Activated CD4-positive, CD25-positive, alpha-beta regulatory T cell (primary cell): Measurements from ENCODE around the gene MAST1.
"Not testable (repeated sequence)": the region's sequence is repeated elsewhere in the genome, so short reads cannot be mapped to it uniquely, and the experiment has no call there.

Source experiments
- DNase-seq, 4 experiments: peaks; one replicate each; lab custom pipeline; 2025; lab: John Stamatoyannopoulos, UW

The MAST1 gene

DNA sequence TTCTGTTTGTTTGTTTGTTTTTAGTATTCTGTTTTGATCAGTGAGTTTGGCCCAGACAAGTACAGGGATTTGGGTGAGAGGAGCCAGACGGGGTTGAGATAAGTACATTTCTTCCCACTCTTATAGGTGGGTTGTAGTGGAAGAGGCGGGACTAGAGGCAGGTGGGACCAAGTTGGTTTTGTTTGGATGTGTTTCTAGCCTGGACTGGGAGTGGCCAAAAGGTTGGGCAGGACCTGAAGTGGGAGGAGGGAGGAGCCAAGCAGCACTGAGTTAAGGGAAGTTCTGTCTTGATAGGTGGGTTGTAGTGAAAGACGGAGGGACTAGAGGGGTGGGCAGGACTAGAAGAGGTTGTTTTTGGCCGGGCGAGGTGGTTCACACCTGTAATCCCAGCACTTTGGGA lies 33.9 kb downstream of the MAST1 start:
- no peak for DNase-seq

- peak in 1 of 4 experiments; percentile 16 for DNase-seq
These were observed 34.9 kb downstream of the MAST1 start for GRCh38 chr19:12872941-12873890.

DNA sequence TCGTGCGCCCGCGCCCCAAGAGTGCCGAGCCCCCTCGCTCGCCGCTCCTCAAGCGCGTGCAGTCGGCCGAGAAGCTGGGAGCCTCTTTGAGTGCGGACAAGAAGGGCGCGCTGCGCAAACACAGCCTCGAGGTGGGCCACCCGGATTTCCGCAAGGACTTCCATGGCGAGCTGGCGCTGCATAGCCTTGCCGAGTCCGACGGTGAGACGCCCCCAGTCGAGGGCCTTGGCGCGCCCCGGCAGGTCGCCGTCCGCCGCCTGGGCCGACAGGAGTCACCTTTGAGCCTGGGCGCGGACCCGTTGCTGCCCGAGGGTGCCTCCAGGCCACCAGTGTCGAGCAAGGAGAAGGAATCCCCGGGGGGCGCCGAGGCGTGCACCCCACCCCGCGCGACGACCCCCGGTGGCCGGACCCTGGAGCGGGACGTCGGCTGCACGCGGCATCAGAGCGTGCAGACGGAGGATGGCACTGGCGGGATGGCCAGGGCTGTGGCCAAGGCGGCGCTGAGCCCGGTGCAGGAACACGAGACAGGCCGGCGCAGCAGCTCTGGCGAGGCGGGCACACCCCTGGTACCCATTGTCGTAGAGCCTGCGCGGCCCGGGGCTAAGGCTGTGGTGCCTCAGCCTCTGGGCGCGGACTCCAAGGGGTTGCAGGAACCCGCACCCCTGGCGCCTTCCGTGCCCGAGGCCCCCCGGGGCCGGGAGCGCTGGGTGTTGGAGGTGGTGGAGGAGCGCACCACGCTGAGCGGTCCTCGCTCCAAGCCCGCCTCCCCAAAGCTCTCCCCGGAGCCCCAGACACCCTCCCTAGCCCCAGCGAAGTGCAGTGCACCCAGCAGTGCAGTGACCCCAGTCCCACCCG lies 35.8 kb downstream of the MAST1 start:
- DNase-seq, result no peak

DNA sequence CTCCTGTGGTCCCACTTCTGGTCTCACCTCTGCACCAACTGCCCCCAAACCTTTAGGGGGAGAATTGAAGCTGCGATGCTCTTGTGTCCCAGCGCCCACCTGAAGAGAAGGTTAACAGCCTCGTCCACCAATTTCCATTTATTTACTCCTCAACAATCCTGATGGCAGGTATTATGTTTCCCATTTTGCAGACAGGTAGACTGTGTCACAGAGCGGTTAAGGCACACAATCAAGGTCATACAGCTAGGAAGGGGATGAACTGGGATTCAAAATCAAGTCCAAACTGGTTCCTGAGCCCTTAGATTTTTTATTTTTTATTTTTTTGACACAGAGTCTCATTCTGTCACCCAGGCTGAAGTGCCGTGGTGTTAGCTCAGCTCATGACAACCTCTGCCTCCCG lies 36.8 kb downstream of the MAST1 start:
- DNase-seq, result no peak

DNA sequence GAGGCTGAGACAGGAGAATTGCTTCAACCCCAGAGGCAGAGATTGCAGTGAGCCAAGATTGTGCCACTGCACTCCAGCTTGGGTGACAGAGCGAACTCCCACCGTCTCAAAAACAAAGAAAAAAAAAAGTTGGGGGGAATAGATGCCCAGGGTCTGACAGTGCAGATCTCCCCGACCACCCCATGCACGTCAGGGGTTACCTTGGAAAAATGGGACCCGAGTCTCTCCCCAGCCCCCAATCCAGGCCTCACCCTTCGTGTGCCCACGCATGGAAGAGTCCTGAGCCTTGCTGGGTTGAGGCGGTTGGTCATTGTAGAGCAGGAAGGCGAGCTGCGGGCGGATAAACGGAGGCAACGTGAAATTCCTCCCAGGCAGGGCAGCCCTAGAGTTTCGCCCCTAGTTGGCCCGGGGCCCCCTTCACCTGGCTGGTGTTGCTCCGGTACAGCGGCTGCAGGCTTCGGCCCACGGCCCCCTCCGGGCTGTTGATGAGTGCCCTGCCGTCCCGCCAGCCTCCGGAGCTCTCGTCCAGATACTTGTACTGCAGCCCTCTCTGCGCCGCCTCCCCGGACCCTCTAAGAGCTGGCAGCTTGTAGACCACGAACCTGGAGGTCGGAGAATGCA lies 42.3 kb downstream of the MAST1 start:
- no peak for DNase-seq

DNA sequence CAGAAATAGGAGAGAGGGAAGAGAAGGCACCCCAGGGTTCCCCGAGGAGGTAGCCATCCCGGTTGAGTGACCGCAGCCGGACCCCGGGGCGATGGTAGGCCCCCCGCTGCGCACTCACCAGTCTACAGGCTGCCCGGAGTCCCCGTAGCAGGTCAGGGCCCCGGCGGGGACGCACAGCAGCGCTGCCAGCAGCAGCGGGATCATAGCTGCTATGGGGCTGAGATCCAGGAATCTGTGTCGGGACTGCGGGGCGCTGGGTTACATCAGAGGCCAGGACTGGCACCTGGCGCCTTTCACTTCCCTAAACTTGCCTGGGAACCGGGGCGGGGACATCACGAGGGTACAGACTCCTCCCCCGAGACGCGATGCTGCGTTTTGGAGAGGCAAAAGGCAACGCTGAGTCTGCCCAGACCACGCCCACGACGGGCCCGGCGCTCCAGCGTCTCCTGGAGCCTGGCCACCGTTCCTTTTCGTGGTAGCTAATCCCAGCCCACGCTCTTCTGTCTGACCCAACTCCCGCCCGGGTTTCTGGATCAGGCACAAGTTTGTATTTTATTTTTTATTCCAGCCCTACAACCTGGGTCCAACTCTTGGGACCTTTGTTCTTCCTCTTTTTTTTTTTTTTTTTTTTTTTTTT lies 43.0 kb downstream of the MAST1 start, which contains the start of gene DNASE2:
Gene DNASE2, minus strand, starts transcription at position 278 of the 637 bp plus-strand sequence. Its CDS starts 74 bp downstream, at position 204.
- peak; percentile 64 to 75 (median 70) for DNase-seq

GRCh38 chr19:12882589-12882988 lies 44.3 kb downstream of the MAST1 start:
- DNase-seq, result no peak

DNA sequence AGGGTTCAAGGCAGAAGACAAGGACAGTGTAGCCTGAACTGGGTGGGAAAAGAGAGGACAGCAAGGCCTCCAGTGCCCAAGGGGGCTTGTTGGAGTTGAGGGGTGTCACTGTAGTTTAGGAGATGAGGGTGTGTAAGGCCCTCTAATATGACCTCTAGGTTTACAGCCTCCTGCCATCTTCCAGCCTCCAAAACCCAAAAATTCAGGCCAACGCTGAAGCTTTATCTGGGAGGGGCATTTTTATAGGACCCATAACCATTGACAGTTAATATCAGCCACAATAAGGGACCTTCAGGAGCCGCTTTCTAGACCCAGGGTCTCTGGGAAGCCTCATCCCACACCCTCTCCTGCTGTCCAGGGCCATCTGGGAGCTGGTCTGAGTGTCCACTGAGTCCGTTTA lies 45.9 kb downstream of the MAST1 start:
- DNase-seq, result no peak

DNA sequence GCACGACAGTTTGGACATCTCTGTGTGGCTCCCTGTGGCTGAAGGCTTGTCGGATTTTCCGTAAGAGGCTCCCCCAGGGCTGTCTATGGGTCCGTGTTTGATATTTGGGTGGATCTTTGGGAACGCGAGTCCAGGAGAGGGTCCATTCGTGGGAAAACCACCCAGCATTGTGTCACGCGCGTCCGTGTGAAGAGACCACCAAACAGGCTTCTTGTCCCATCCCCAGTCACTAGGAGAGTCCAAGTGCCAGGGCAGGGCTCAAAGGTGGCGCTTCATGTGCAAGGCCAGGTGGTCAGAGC lies 46.3 kb downstream of the MAST1 start:
- no peak for DNase-seq

DNA sequence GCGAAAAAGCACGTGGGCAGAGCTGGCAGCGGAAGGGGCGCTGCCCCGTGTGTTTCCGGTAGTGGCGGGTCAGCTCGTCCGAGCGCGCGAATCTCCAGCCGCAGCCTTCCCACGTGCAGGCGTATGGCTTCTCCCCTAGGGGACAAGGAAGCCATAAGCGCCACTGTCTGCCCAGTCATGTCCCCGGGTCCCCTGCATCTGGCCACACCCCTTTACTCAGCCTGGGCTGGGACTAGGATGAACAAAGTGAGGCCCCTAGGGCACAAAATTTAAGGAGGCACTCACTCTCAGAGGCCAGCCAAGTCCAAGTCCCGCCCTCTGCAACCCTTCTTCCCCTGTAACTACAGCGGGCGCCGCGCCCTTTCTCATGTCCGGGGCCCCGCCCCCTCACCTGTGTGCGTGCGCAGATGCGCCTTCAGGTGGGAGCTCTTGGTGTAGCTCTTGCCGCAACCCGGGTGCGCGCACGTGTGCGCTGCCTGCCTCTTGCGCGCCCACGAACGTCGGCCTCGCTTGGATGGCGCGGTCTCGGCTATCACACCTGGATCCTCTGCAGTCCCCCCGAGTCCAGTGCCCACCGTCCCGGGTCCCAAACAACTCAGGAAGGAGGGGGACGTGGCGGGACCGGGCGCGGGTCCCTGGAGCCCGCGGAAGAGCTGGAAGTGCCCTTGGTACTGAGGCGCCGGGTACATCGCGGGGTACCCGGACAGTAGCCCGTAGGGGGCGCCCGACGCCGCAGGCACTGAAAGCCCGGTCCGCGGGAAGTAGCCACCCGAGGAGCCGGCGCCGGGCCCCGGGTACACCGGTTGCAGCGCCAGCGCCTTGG lies 46.8 kb downstream of the MAST1 start:
- DNase-seq, result peak; percentile 72 to 75 (median 73)

GRCh38 chr19:12885749-12886650 lies 47.7 kb downstream of the MAST1 start:
- DNase-seq, result no peak

DNA sequence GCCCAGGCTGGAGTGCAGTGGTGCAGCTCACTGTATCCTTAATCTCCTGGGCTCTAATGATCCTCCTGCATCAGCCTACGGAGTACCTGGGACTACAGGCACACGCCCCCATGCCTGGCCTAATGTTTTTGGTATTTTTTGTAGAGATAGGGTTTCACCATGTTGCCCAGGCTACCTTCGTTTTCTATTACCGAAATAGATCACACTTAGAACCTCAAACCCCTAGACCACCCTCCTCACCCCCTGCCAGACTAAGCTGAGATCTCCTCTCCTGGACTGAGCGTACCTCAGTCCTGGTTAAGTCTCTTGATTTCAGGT lies 48.3 kb downstream of the MAST1 start:
- DNase-seq, result no peak

DNA sequence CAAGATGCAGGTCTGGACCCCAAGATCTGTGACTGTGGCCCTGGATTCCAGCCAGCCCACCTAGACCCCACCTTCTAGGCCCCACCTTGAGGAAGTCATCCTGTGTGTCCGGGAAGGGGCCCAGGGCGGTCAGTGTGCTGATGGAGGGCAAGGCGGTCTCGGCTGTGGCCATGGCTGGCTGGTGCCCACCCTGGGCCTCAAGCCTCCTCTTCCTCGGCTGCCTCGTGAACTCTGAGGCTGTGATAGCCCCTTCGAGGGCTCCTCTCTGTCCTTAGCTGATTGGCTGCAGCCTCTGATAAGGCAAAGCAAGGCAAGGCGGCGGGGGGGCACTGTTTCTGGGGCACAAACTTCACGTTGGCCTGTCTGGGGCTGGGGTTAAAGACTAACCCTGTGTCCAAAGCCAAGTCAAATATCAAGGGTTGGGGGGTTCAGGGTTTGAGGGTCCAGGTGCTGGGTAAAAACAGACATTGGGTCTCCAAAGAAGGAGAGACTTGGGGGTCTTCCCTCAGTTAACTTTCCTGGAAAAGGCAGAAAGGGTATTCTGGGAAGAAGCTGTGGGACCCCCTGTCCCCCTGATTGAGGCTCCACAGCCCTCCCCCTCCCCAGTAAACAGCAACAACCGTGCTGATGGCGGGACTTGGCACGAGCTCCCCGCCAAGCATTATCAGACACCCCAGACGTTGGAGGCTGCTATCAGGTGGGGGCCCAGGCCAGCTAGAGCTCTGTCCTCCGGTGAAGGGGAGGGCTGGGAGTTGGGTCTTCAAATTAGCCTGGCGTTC lies 48.8 kb downstream of the MAST1 start, which contains the start of gene KLF1:
Gene KLF1, minus strand, starts transcription at position 233 of the 779 bp plus-strand sequence. Its CDS starts 61 bp downstream, at position 172.
- DNase-seq, result no peak

GRCh38 chr19:12888006-12888603 lies 49.8 kb downstream of the MAST1 start:
- DNase-seq, result no peak

GRCh38 chr19:12890299-12890786 lies 52.0 kb downstream of the MAST1 start:
- DNase-seq, result not testable (repeated sequence)

DNA sequence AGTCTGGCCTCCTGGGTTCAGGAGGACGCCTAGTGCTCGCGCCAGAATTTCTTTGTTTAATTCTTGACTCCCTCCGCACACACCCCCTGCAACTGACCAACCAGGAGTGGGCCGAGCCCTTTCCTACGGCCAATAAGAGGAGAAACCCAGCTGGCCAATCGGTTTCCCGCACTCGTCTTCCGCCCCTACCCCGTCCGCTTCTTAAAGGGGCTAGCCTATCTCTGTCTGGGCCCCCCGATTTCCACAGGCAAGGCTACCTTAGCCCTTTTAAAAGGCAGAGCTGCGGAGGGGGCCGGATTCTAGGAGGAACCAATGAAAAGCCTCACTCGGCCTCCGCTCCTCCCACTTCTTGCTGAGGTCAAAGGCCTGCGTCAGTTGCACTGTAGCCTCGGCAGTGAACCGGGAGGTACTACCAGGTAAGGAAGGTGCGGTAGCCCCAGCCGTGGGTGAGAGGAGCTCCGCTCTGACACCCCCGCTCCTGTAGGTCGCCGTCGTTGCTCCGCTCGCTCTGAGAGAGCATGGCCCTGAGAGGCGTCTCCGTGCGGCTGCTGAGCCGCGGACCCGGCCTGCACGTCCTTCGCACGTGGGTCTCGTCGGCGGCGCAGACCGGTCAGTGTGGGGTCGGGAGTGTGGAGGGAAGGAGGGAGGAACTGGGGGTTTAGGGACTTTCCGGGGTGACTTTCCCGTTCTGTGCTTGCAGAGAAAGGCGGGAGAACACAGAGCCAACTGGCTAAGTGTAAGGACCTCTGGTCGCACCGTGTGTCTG lies 52.7 kb downstream of the MAST1 start, which contains the start of gene GCDH:
Gene GCDH, plus strand, starts transcription at position 374 of the 766 bp plus-strand sequence. Its CDS starts 145 bp downstream, at position 519.
- peak; percentile 82 to 91 (median 89) for DNase-seq

DNA sequence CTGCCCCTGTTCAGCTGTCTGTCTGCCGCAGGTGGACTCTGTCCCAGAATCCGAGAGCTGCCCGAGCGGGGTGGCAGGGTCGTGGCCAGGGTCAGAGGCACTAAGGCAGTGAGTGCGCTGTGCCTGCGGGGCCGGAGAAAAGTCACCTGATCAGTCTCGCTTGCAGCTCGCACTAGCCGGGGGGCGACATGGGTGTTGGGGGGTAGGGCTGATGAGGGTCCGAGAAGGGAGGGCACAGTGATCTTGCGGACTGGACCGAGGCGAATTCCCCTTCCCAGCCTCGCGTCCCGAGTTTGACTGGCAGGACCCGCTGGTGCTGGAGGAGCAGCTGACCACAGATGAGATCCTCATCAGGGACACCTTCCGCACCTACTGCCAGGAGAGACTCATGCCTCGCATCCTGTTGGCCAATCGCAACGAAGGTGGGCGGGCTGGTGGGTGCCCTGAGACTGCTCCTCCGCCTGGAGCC lies 53.3 kb downstream of the MAST1 start:
- DNase-seq, result no peak
